ENCODE data around the gene RASSF4. TPM values are rescaled to one million over a fixed set of nuclear protein-coding genes. Genes with fewer than 3 reads are reported as not detected.

RASSF4 gene
- total RNA-seq, 2 donors from 2014 or later = 48.9 to 71.5 TPM

GRCh38 chr10:44978570-44979280 is 19.1 kb downstream of the RASSF4 start, which contains the start of gene DEPP1:
DEPP1 (minus strand) TSS chr10:44978809; CDS start chr10:44978030, 779 bp downstream.
- intact Hi-C loops (cut with DNase I) = loop anchor here in 1 of 2 donors (10.0 kb wide), 1 partner anchor 104 kb away; no protein-coding TSS in a partner anchor
- DNase-seq (peak; percentile 93), ATAC-seq (peak; percentile 58 to 70)

- ATAC-seq = no peak
- DNase-seq = peak; percentile 12
- intact Hi-C loops (cut with DNase I) = loop anchor here in 1 of 2 donors (10.0 kb wide), 1 partner anchor 105 kb away; no protein-coding TSS in a partner anchor
Measured at GRCh38 chr10:44979281-44980191, 19.9 kb downstream of the RASSF4 start.

- no peak for ATAC-seq
- DNase-seq = no peak
- intact Hi-C loops (cut with DNase I) = no loop called here
Measured at GRCh38 chr10:44980309-44981171, 20.9 kb downstream of the RASSF4 start.

GRCh38 chr10:44981172-44982113 is 21.8 kb downstream of the RASSF4 start:
- peak; percentile 44 to 66 for ATAC-seq
- peak; percentile 72 for DNase-seq
- intact Hi-C loops (cut with DNase I) = no loop called here

- peak; percentile 7 to 52 for ATAC-seq
- intact Hi-C loops (cut with DNase I) = no loop called here
Measured at GRCh38 chr10:44982114-44982460, 22.5 kb downstream of the RASSF4 start.

GRCh38 chr10:44982496-44982895 is 22.9 kb downstream of the RASSF4 start:
- intact Hi-C loops (cut with DNase I) = no loop called here
- DNase-seq (no peak), ATAC-seq (no peak)

More at GRCh38 chr10:44982114-44982460, 22.5 kb downstream of the RASSF4 start:
- peak; percentile 66 for DNase-seq

GRCh38 chr10:44983066-44983894 is 23.7 kb downstream of the RASSF4 start:
- DNase-seq (no peak), ATAC-seq (no peak)
- intact Hi-C loops (cut with DNase I) = no loop called here

GRCh38 chr10:44983895-44984278 is 24.3 kb downstream of the RASSF4 start:
- intact Hi-C loops (cut with DNase I) = no loop called here
- DNase-seq = no peak
- ATAC-seq = no peak

- ATAC-seq = no peak
- no peak for DNase-seq
- intact Hi-C loops (cut with DNase I) = no loop called here
Measured at GRCh38 chr10:44984671-44985101, 25.1 kb downstream of the RASSF4 start.

- DNase-seq = no peak
- intact Hi-C loops (cut with DNase I) = no loop called here
- peak in 1 of 2 donors; percentile 2 for ATAC-seq
Measured at GRCh38 chr10:44985175-44985681, 25.6 kb downstream of the RASSF4 start.

GRCh38 chr10:44986179-44986578 is 26.6 kb downstream of the RASSF4 start:
- ATAC-seq (no peak), DNase-seq (no peak)
- intact Hi-C loops (cut with DNase I) = no loop called here

GRCh38 chr10:44986670-44987069 is 27.1 kb downstream of the RASSF4 start:
- ATAC-seq (peak in 1 of 2 donors; percentile 27), DNase-seq (no peak)
- intact Hi-C loops (cut with DNase I) = no loop called here

- DNase-seq (no peak), ATAC-seq (no peak)
- intact Hi-C loops (cut with DNase I) = no loop called here
Measured at GRCh38 chr10:44988957-44989585, 29.5 kb downstream of the RASSF4 start.

- intact Hi-C loops (cut with DNase I) = no loop called here
- ATAC-seq (no peak), DNase-seq (no peak)
Measured at GRCh38 chr10:44989597-44990301, 30.1 kb downstream of the RASSF4 start.

- intact Hi-C loops (cut with DNase I) = no loop called here
- ATAC-seq = peak in 1 of 2 donors; percentile 21
- DNase-seq = no peak
Measured at GRCh38 chr10:44990302-44990655, 30.7 kb downstream of the RASSF4 start.

- intact Hi-C loops (cut with DNase I) = no loop called here
- DNase-seq = no peak
- ATAC-seq = no peak
Measured at GRCh38 chr10:44990965-44991364, 31.4 kb downstream of the RASSF4 start.

All from left cardiac atrium (tissue), 4 donors.